Astrocyte (in vitro differentiated cells and primary cell): Measurements from ENCODE around the gene ERH.

Experiments
- CTCF ChIP-seq: IDR thresholded peaks from 2 replicates; pipeline ENCODE4 v1.5.1; 2011; ENCODE audit warnings: low read depth, mild to moderate bottlenecking, inconsistent platforms, low read length, moderate library complexity; ENCODE audit not compliant: insufficient read depth
- EZH2 ChIP-seq: IDR thresholded peaks from 2 replicates; pipeline ENCODE4 v1.6.1; 2012; ENCODE audit warnings: mild to moderate bottlenecking, low read length, inconsistent platforms; ENCODE audit not compliant: insufficient read depth

GRCh38 chr14:69372146-69372545 lies 26.0 kb downstream of the ERH start:
- TF ChIP-seq CTCF (no peak), EZH2 (no peak)
